PFSK-1 (cell line): ENCODE measurements around the gene ADAMTSL5.

Experiments used
- FOXP2 ChIP-seq: optimal IDR thresholded peaks from 2 replicates; pipeline ENCODE3; 2011; ENCODE audit warnings: borderline replicate concordance, control low read depth, inconsistent platforms; ENCODE audit not compliant: insufficient read depth; ENCODE audit errors: extremely low read length, extremely low read depth
- POLR2AphosphoS5 ChIP-seq: IDR thresholded peaks from 2 replicates; pipeline ENCODE4 v1.6.1; 2012; ENCODE audit warnings: low read depth, mild to moderate bottlenecking, control low read depth, low read length, moderate library complexity
- SIN3A ChIP-seq: IDR thresholded peaks from 2 replicates; pipeline ENCODE4 v1.6.1; 2012; ENCODE audit warnings: mild to moderate bottlenecking, low read length, moderate library complexity, borderline replicate concordance; ENCODE audit not compliant: insufficient read depth
- TAF1 ChIP-seq: IDR thresholded peaks from 2 replicates; pipeline ENCODE4 v1.6.1; 2012; ENCODE audit warnings: low read length, control low read depth, borderline replicate concordance; ENCODE audit not compliant: insufficient read depth
- TF ChIP-seq, protein P1 (sequence below), 2 experiments: IDR thresholded peaks; 2 replicates each; pipeline versions ENCODE4 v1.6.1 to v1.8.0; 2011 to 2012; ENCODE audit warnings: low read depth in 2 of 2, low read length in 2 of 2, control low read depth in 1 of 2, inconsistent platforms in 1 of 2, mild to moderate bottlenecking in 1 of 2, moderate library complexity in 1 of 2; ENCODE audit not compliant: insufficient read depth in 1 of 2

DNA sequence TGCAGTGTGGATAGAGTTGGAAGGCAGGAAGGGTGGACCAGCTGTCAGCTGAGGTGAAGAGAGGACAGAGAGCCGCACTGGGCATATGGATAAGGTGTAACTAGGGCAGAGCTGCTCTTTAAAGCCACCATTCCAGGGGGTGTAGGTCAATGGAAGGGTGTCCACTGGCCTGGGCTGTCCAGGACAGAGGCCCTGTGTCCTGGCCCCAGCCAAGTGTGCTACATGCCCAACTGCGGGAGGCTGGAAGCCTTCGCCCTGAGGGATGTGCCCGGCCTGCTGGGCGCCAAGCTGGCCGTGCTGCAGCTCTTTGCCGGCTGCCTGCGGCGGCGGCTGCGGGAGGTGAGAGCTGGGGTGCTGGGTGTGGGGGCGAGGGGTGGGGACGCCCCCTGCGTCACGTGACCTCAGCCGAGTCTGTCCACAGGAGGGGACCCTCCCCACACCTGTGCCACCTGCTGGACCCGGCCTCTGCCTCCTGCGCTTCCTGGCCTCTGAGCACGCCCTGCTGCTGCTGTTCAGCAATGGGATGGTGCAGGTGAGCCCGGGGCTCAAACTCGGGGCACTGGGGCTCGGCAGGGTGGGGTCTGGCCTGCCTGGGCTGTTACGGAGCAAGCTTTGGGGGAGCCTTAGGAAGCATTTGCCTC, 20.8 kb upstream of the ADAMTSL5 start:
- TF ChIP-seq, protein P1, sequence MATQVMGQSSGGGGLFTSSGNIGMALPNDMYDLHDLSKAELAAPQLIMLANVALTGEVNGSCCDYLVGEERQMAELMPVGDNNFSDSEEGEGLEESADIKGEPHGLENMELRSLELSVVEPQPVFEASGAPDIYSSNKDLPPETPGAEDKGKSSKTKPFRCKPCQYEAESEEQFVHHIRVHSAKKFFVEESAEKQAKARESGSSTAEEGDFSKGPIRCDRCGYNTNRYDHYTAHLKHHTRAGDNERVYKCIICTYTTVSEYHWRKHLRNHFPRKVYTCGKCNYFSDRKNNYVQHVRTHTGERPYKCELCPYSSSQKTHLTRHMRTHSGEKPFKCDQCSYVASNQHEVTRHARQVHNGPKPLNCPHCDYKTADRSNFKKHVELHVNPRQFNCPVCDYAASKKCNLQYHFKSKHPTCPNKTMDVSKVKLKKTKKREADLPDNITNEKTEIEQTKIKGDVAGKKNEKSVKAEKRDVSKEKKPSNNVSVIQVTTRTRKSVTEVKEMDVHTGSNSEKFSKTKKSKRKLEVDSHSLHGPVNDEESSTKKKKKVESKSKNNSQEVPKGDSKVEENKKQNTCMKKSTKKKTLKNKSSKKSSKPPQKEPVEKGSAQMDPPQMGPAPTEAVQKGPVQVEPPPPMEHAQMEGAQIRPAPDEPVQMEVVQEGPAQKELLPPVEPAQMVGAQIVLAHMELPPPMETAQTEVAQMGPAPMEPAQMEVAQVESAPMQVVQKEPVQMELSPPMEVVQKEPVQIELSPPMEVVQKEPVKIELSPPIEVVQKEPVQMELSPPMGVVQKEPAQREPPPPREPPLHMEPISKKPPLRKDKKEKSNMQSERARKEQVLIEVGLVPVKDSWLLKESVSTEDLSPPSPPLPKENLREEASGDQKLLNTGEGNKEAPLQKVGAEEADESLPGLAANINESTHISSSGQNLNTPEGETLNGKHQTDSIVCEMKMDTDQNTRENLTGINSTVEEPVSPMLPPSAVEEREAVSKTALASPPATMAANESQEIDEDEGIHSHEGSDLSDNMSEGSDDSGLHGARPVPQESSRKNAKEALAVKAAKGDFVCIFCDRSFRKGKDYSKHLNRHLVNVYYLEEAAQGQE (IDR thresholded peaks at IDR 0.05; ENCODE audit: insufficient read depth in 1 of 2, low read depth in 2 of 2, low read length in 2 of 2) = no peak
- no peak for TF ChIP-seq POLR2AphosphoS5
- no peak for TF ChIP-seq TAF1
- TF ChIP-seq FOXP2 = no peak
- no peak for TF ChIP-seq SIN3A
